Measurements from ENCODE around the gene NFIA.
A peak's percentile ranks its signal among the peaks of the same experiment; 100 is the strongest.
"Not testable (repeated sequence)": the region's sequence is repeated elsewhere in the genome, so short reads cannot be mapped to it uniquely, and the experiment has no call there.

The NFIA gene

GRCh38 chr1:61058483-61059245, 23.7 kb upstream of the NFIA start:
- DNase-seq (ENCODE audit: low read depth, low spot score) = no peak

- DNase-seq (ENCODE audit: low read depth, low spot score) = not testable (repeated sequence)
Observed at GRCh38 chr1:61061601-61062000, 20.8 kb upstream of the NFIA start.

GRCh38 chr1:61064673-61065072, 17.7 kb upstream of the NFIA start:
- DNase-seq (ENCODE audit: low read depth, low spot score) = no peak

GRCh38 chr1:61067446-61068019, 14.8 kb upstream of the NFIA start:
- DNase-seq (ENCODE audit: low read depth, low spot score) = no peak

GRCh38 chr1:61070054-61070453, 12.3 kb upstream of the NFIA start:
- DNase-seq (ENCODE audit: low read depth, low spot score) = no peak

- no peak for DNase-seq (ENCODE audit: low read depth, low spot score)
Observed at GRCh38 chr1:61071205-61072130, 10.9 kb upstream of the NFIA start.

- no peak for DNase-seq (ENCODE audit: low read depth, low spot score)
Observed at GRCh38 chr1:61073871-61074270, 8.5 kb upstream of the NFIA start.

- DNase-seq (ENCODE audit: low read depth, low spot score) = not testable (repeated sequence)
Observed at GRCh38 chr1:61075833-61076232, 6.5 kb upstream of the NFIA start.

GRCh38 chr1:61076728-61077675, 5.4 kb upstream of the NFIA start:
- DNase-seq (ENCODE audit: low read depth, low spot score) = peak; percentile 38

GRCh38 chr1:61077676-61078541, 4.5 kb upstream of the NFIA start:
- DNase-seq (ENCODE audit: low read depth, low spot score) = peak; percentile 64

GRCh38 chr1:61078618-61079295, 3.6 kb upstream of the NFIA start:
- DNase-seq (ENCODE audit: low read depth, low spot score) = no peak

- DNase-seq (ENCODE audit: low read depth, low spot score) = no peak
Observed at GRCh38 chr1:61079296-61079897, 3.0 kb upstream of the NFIA start.

- no peak for DNase-seq (ENCODE audit: low read depth, low spot score)
Observed at GRCh38 chr1:61079898-61080336, 2.4 kb upstream of the NFIA start.

- no peak for DNase-seq (ENCODE audit: low read depth, low spot score)
Observed at GRCh38 chr1:61080413-61081143, 1.8 kb upstream of the NFIA start.

- DNase-seq (ENCODE audit: low read depth, low spot score) = no peak
Observed at GRCh38 chr1:61081144-61081685, 1.1 kb upstream of the NFIA start.

- no peak for DNase-seq (ENCODE audit: low read depth, low spot score)
Observed at GRCh38 chr1:61081686-61082310, 563 bp upstream of the NFIA start.

GRCh38 chr1:61083013-61083806, 849 bp downstream of the NFIA start:
- DNase-seq (ENCODE audit: low read depth, low spot score) = no peak

Data from activated CD4-positive, CD25-positive, alpha-beta regulatory T cell treated with anti-CD3 and anti-CD28 coated beads, Interleukin-2, amount 50 U/mL, for 16 hours (primary cell).